Measurements from ENCODE around the gene DNAJC18.

Gene DNAJC18

DNA sequence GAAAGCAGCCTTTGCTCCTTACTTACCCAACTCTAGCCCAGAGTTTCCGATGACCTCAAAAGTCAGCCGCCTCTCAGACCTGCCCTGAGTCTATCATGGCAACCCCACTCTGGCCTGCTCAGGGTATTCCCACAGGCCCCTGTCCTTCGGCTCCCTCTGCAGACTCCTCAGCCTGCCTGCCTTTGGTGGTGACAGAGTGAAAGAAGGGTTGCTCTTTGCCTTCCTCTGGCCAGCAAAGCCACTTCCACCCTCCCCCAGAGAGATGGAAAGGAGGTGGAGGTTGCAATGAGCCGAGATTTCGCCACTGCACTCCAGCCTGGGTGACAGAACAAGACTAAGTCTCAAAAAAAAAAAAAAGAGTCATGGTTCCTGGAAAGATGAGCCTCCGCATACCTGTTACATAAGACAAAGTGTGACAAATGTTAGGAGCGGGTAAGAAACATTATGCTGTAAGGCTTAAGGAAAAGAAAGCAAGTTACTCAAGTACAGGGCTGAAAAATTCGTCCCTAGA, 29.2 kb upstream of the DNAJC18 start:
- TF ChIP-seq GATA3 (IDR thresholded peaks at IDR 0.05; ENCODE audit: low read depth, low read length): no peak
- no peak for TF ChIP-seq GATA2 (IDR thresholded peaks at IDR 0.05; ENCODE audit: low read depth, low read length)

DNA sequence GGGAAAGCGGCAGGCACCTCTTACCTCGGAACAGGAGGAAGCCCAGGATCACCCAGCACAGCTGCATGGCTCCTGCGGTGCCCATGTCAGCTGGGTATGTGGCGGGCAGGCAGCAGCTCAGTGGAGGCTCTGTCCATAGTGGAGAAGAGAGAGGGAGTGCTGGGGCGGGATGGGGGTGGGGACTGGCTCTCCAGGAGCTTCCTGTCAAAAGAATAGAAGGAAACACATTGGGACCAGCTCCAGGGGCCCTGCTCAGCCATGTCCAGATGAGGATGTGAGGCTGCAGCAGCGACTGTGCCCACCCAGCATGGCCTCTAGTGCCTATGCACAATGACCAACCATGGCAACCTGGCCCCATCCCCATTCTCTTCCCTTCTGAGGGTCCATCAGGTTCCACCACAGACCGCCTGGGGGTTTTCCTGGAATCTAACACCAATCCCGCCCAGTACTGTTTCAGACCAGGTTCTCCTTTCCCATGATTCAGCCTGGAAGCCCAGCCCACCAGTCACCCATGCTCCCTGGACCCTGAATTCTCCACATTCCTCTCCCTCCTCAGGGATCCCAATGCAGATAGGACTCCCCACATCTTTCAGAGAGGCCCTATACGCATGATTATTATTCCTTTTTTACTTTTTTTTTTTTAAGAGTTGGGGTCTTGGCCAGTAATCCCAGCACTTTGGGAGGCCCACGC, 23.4 kb upstream of the DNAJC18 start, which contains the start of gene ECSCR:
Gene ECSCR (minus strand): TSS at position 158 of the 691 bp plus-strand sequence. CDS start 73 bp downstream, at position 85.
- TF ChIP-seq GATA2 (IDR thresholded peaks at IDR 0.05; ENCODE audit: low read depth, low read length) (no peak), GATA3 (IDR thresholded peaks at IDR 0.05; ENCODE audit: low read depth, low read length) (no peak)

DNA sequence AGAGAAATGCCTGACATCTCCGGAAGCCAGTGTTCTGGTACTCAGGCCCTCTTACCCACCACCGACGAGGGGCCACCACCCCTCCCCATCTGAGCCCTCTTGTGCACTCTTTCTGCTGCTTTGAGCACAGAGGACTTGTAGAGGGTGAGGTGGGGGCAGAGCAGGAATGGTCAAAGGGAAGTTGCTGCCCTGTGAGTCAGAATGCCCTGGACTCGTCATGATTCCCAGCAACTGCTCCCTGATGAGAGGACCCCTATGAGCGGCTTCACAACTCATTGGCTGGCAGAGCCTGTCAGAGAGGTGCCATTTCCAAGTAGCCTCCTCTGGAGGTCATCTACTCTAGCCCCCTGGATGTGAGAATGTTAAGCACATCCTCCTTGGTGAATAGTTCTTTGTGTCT, 22.4 kb upstream of the DNAJC18 start:
- no peak for TF ChIP-seq GATA2 (IDR thresholded peaks at IDR 0.05; ENCODE audit: low read depth, low read length)
- TF ChIP-seq GATA3 (IDR thresholded peaks at IDR 0.05; ENCODE audit: low read depth, low read length): no peak

DNA sequence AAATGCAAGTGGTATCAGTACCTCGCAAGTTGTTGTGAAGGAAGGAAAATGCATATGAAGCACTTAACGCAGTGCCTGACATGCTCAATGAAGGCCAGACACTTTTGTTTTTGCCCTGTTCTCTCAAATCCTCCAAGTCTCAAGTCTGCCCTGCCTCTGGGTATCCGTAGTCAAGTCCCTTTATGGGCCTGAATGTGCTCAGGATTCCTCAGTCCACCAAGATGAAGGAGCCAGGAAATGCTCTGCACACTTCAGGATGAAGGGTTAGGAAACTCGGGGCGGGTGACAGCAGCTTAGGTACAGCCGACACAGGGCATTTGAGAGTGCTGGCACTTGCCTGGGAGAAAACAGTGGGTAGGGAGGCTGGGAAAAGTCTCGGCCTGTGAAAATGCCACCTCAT, 21.9 kb upstream of the DNAJC18 start:
- no peak for TF ChIP-seq GATA3 (IDR thresholded peaks at IDR 0.05; ENCODE audit: low read depth, low read length)
- no peak for TF ChIP-seq GATA2 (IDR thresholded peaks at IDR 0.05; ENCODE audit: low read depth, low read length)

DNA sequence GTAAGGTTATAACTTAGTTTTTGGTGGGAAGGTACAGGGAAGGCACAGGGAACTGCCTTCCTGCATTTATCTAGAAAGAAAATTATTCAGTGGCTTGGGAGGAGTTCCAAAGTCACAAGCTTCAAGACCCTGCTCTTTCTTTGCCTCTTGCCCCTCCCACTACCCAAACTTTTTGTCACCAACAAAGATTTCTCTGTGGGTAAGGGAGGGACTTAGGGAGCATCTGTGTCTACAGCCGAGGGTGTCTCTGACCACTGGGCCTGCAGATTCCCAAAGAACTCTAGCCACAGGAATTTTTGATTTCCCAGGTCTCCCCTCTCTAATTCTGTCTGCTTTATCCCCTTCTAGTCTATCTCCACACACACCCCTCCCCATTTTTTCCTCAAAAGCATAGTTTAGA, 21.1 kb upstream of the DNAJC18 start:
- TF ChIP-seq GATA2 (IDR thresholded peaks at IDR 0.05; ENCODE audit: low read depth, low read length): no peak
- no peak for TF ChIP-seq GATA3 (IDR thresholded peaks at IDR 0.05; ENCODE audit: low read depth, low read length)

DNA sequence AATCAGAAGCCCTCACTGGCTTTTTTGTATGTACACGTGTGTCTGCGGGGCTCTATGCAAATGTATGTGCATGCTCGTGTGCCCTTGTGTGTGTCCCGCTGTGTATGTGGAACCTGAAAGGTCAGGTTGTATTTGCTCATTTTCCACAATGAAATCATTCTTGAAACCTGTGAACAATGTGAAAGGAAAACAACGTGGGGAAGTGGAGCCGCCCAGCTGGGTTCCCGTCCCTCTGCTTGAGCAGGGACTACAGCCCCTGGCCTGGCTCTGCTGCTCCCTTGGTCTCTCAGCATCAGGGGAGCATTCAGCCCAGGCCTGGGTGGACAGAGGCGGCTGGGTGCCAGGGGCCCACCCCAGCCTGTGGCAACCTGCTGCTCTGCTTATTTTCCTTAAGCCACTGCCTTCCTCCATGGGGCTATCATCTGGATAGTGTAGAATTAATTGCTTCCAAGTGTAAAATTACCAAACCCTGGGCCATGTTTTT, 20.2 kb upstream of the DNAJC18 start:
- TF ChIP-seq GATA2 (IDR thresholded peaks at IDR 0.05; ENCODE audit: low read depth, low read length) (no peak), GATA3 (IDR thresholded peaks at IDR 0.05; ENCODE audit: low read depth, low read length) (no peak)

DNA sequence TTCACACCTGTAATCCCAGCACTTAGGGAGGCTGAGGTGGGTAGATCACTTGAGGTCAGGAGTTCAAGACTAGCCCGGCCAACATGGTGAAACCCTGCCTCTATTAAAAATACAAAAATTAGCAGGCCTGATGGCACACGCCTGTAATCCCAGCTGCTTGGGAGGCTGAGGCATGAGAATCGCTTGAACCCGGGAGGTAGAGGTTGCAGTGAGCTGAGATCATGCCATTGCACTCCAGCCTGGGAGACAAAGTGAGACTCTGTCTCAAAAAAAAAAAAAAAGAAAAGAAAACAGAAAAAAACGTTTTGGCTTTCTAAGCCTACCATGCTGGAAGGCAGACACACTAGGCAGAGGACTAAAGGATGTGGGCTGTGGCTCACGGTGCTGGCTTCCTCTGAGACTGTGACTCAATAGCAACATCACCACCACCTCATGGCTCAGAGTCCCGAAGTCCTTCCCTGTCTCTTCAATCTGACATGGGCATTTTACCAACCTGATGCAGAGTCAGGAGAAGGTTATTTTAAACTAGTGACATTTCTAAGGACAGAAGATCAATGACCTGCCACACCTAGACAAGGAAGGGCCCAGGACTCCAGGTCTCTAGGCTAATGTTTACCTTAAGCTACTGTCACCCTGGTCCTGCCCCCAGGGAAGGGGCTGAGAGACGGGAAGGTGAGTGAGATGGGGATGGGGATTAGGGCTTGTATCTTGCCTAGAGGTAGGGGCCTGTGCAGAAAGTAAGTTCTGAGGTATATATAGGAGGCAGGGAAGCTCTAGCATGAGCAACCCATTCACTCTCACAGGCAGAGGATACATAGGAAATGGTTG, 19.5 kb upstream of the DNAJC18 start:
- no peak for TF ChIP-seq GATA2 (IDR thresholded peaks at IDR 0.05; ENCODE audit: low read depth, low read length)
- TF ChIP-seq GATA3 (IDR thresholded peaks at IDR 0.05; ENCODE audit: low read depth, low read length): no peak

DNA sequence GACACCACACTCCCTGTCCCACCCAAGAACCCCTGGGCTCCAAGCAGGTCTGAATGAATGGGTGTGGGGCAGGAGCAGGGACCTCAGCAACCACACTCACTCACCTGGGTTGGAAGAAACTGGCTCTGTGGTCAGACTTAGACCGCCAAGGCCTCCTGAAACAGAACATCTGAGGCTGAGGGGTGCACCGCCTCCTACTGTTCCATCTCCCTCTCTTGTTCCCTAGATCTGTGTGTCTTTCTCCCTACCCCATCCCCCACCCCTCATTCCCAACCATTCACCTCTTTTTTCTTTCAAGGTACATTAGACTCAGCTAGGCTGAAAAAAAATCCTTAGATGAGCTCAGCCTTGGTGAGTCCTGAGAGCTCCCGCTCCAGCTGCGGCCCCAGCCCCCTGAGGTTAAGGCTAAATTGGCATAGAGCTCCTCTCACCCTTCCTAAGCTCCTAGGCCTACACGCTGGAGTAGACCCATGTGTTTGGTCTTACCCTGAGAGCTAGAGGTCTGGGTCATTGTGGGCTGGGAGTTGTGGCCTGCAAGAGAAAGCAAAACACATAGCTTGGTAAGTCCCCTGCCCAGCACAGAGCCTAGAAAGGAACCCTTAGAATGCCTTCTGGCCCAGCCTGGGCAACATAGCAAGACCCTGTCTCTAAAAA, 18.5 kb upstream of the DNAJC18 start:
- TF ChIP-seq GATA2 (IDR thresholded peaks at IDR 0.05; ENCODE audit: low read depth, low read length) (no peak), GATA3 (IDR thresholded peaks at IDR 0.05; ENCODE audit: low read depth, low read length) (no peak)

DNA sequence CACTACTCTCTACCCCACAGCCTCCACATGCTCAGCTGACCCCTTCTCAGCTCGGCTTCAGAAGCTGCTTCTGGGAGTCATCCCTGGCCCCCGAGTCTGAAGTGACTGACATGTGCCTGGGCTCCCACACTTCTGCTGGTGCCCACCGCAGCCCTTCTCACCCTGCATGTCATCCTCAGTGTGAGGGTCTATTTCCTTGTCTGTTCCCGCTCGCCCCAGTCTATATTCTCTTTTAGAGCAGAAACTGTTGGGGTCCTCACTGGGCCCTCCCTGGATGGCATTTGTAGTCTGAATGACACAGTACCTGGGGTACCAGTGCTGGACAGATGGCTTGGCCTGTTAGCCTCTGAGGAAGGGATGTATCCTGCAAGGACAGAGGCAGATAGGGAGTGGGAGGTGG, 17.9 kb upstream of the DNAJC18 start:
- TF ChIP-seq GATA2 (IDR thresholded peaks at IDR 0.05; ENCODE audit: low read depth, low read length) (no peak), GATA3 (IDR thresholded peaks at IDR 0.05; ENCODE audit: low read depth, low read length) (no peak)

DNA sequence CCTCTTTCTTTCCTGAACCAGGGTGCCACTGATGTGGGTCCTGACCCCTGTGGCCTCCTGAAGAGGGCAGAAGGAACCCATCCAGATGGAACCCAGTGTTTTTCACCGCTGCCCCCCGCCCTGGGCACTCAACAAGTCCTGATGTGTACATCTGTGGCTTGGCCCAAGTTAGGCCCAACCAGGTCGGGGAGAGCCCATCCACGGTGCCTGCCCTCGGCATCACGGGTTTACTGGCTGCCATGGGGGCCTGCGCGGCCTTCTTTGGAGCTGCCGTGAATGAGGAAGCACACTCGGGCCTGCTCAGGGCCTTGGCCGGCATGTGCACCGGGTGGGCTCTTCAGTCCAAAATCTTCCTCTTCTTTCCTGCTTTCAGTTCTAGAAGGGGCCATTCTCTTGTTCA, 17.5 kb upstream of the DNAJC18 start:
- TF ChIP-seq GATA2 (IDR thresholded peaks at IDR 0.05; ENCODE audit: low read depth, low read length) (no peak), GATA3 (IDR thresholded peaks at IDR 0.05; ENCODE audit: low read depth, low read length) (no peak)

DNA sequence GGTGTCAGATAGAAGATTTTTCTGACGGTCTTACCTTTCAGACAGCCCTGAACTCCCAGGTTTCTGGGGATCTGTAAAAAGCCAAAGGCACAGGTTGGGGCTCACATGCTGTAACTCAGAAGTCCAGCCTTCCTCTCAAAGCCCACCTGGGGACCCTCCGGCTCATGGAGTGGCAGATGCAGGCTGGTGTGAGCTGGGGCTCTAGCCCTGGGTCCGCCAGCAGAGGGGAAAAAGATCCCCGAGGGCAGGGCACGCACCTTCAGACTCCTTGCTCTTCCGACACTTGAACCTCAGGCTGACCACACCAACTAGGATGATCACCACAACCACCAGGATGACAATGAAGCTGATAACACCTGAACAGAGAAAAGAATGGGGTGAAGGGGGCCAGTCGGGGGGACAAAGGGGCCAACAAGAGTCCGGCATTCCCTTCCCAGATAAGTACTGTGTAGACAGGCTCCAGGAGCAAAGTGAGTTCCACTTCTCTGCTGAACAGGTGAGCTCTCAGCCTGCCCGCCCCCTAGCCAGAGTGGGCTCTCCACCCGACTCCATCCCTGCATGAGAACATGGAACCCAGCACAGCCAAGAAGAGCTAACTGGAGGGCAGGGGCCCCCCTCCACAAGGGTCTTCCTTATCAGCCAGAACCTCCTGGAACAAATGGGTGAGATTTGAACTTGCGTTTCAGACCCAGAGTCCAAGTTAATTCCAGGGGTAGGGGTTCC, 15.4 kb upstream of the DNAJC18 start:
- TF ChIP-seq GATA2 (IDR thresholded peaks at IDR 0.05; ENCODE audit: low read depth, low read length) (no peak), GATA3 (IDR thresholded peaks at IDR 0.05; ENCODE audit: low read depth, low read length) (no peak)

DNA sequence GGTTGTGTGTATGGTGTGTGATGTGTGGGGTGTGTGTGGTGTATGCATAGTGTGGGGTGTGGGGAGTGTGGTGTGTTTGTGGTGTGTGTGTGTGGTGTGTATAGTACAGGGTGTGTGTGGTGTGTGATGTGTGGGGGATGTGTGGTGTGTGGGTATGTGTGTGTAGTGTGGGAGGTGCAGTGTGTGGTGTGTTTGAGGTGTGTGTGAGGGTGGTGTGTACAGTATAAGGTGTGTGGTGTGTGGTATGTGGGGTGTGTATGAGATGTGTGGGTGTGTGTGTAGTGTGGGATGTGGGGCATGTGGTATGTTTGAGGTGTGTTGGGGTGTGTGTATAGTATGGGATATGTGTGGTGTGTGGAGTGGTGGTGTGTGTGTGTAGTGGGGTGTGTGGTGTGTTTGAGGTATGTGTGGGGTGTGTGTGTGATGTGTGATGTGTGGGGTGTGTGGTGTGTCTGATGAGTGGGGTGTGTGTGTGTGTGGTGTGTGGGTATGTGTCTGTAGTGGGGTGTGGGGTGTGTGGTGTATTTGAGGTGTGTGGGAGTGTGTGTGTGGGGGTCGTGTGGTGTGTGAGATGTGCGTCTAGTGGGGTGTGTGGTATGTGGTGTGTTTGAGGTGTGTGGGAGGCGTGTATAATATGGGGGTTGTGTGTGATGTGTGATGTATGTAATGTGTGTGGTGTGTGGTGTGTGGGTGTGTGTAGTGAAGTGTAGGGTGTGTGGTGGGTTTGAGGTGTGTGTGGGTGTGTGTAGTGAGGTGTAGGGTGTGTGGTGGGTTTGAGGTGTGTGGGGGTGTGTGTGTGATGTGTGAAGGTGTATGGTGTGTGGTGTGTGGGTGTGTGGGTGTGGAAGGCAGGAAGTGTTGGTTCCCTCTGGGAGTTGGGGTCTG, 14.6 kb upstream of the DNAJC18 start:
- no peak for TF ChIP-seq GATA3 (IDR thresholded peaks at IDR 0.05; ENCODE audit: low read depth, low read length)
- no peak for TF ChIP-seq GATA2 (IDR thresholded peaks at IDR 0.05; ENCODE audit: low read depth, low read length)
